ENCODE measurements around the gene WDR17.

The WDR17 gene

GRCh38 chr4:176223561-176223960, 157.9 kb downstream of the WDR17 start:
- Histone ChIP-seq H3K4me1 (ENCODE audit: control insufficient read depth, low read depth, low read length) (no peaks in the 10 kb centered on the region), H3K9me3 (ENCODE audit: control insufficient read depth, low read depth, low read length) (no peaks in the 10 kb centered on the region), H3K27ac (ENCODE audit: low read length) (no peak overlapping the region), H3K27me3 (ENCODE audit: control insufficient read depth, insufficient read depth, low read length) (no peaks in the 10 kb centered on the region), H3K4me3 (ENCODE audit: low read length) (no peak overlapping the region), H3K36me3 (ENCODE audit: control insufficient read depth, low read depth, low read length) (no peaks in the 10 kb centered on the region), H3K9ac (ENCODE audit: low read length) (no peak overlapping the region)

- H3K36me3 ChIP-seq (ENCODE audit: control insufficient read depth, low read depth, low read length), result no peaks in the 10 kb centered on the region
- H3K9me3 ChIP-seq (ENCODE audit: control insufficient read depth, low read depth, low read length), result no peaks in the 10 kb centered on the region
- H3K9ac ChIP-seq (ENCODE audit: low read length), result no peak overlapping the region
- no peaks in the 10 kb centered on the region for H3K4me1 ChIP-seq (ENCODE audit: control insufficient read depth, low read depth, low read length)
- no peak overlapping the region for H3K27ac ChIP-seq (ENCODE audit: low read length)
- H3K27me3 ChIP-seq (ENCODE audit: control insufficient read depth, insufficient read depth, low read length), result no peaks in the 10 kb centered on the region
- H3K4me3 ChIP-seq (ENCODE audit: low read length), result no peak overlapping the region
Observed at GRCh38 chr4:176226736-176227135, 161.1 kb downstream of the WDR17 start.

GRCh38 chr4:176229645-176230044, 164.0 kb downstream of the WDR17 start:
- no peak overlapping the region for H3K9ac ChIP-seq (ENCODE audit: low read length)
- no peaks in the 10 kb centered on the region for H3K9me3 ChIP-seq (ENCODE audit: control insufficient read depth, low read depth, low read length)
- no peak overlapping the region for H3K27ac ChIP-seq (ENCODE audit: low read length)
- no peaks in the 10 kb centered on the region for H3K36me3 ChIP-seq (ENCODE audit: control insufficient read depth, low read depth, low read length)
- no peaks in the 10 kb centered on the region for H3K4me1 ChIP-seq (ENCODE audit: control insufficient read depth, low read depth, low read length)
- H3K27me3 ChIP-seq (ENCODE audit: control insufficient read depth, insufficient read depth, low read length), result no peaks in the 10 kb centered on the region
- H3K4me3 ChIP-seq (ENCODE audit: low read length), result no peak overlapping the region
